ENCODE results near the gene TMEM128. TPM values are rescaled to one million over a fixed set of nuclear protein-coding genes. Genes with fewer than 3 reads are reported as not detected.

The TMEM128 gene
- total and polyA plus RNA-seq, 2 donors (not counting 1 experiment from before 2014, with no cell fraction given): 26.4 to 52.1 TPM

GRCh38 chr4:4270529-4270928 is 22.5 kb upstream of the TMEM128 start:
- no peak overlapping the region for H3K9ac ChIP-seq (ENCODE audit: insufficient read depth, low read length)

DNA sequence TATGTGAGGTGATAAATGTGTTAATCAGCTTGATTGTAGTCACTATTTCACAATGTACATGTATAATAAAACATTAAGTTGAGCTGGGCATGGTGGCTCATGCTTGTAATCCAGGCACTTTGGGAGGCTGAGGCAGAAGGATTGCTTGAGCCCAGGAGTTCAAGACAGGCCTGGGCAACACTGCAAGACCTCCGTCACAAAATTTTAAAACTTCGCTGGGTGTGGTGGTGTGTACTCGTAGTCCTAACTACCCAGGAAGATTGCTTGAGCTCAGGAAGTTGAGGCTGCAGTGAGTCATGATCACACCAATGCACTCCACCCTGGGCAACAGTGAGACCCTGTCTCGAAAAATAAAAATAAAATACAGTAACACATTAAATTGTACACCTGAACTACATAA is 21.8 kb upstream of the TMEM128 start:
- Histone ChIP-seq H3K9me3 (ENCODE audit: control insufficient read depth, insufficient read depth, low read depth, low read length) (no peaks in the 10 kb centered on the region), H3K4me2 (ENCODE audit: extremely low read depth, insufficient read depth, low read length) (no peak overlapping the region), H3K27ac (ENCODE audit: insufficient read depth, low read length) (no peak overlapping the region), H3K36me3 (ENCODE audit: control insufficient read depth, insufficient read depth, low read length) (peaks cover 3% of the 10 kb centered on the region), H4K20me1 (ENCODE audit: control insufficient read depth, extremely low read depth, insufficient read depth, low read length) (no peaks in the 10 kb centered on the region), H3K79me2 (ENCODE audit: control insufficient read depth, insufficient read depth, low read length) (no peaks in the 10 kb centered on the region), H3K4me3 (replicated peaks in 1 of 4; ENCODE audit: control extremely low read depth in 1 of 4, insufficient read depth in 1 of 4, low read depth in 3 of 4, low read length in 4 of 4) (no peak overlapping the region), H3K9ac (ENCODE audit: insufficient read depth, low read length) (no peak overlapping the region), H3K27me3 (ENCODE audit: control insufficient read depth, insufficient read depth, low read length) (no peaks in the 10 kb centered on the region), H2AFZ (ENCODE audit: low read length) (no peak overlapping the region), H3K4me1 (ENCODE audit: control insufficient read depth, extremely low read depth, insufficient read depth, low read length) (no peaks in the 10 kb centered on the region)
- no peak for TF ChIP-seq EZH2 (IDR thresholded peaks at IDR 0.05; ENCODE audit: low read length, missing control alignments)
- TF ChIP-seq, protein P1, sequence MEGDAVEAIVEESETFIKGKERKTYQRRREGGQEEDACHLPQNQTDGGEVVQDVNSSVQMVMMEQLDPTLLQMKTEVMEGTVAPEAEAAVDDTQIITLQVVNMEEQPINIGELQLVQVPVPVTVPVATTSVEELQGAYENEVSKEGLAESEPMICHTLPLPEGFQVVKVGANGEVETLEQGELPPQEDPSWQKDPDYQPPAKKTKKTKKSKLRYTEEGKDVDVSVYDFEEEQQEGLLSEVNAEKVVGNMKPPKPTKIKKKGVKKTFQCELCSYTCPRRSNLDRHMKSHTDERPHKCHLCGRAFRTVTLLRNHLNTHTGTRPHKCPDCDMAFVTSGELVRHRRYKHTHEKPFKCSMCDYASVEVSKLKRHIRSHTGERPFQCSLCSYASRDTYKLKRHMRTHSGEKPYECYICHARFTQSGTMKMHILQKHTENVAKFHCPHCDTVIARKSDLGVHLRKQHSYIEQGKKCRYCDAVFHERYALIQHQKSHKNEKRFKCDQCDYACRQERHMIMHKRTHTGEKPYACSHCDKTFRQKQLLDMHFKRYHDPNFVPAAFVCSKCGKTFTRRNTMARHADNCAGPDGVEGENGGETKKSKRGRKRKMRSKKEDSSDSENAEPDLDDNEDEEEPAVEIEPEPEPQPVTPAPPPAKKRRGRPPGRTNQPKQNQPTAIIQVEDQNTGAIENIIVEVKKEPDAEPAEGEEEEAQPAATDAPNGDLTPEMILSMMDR (conservative IDR thresholded peaks at IDR 0.05 in 1 of 2, IDR thresholded peaks at IDR 0.05 in 1 of 2; ENCODE audit: low read depth in 1 of 2, low read length in 2 of 2): no peak
- peak; percentile 17 to 43 for DNase-seq (ENCODE audit: low read depth in 2 of 2)

More at GRCh38 chr4:4270529-4270928, 22.5 kb upstream of the TMEM128 start:
- Histone ChIP-seq H3K9me3 (ENCODE audit: control insufficient read depth, insufficient read depth, low read depth, low read length) (no peaks in the 10 kb centered on the region), H3K4me1 (ENCODE audit: control insufficient read depth, extremely low read depth, insufficient read depth, low read length) (no peaks in the 10 kb centered on the region), H3K36me3 (ENCODE audit: control insufficient read depth, insufficient read depth, low read length) (peaks cover 3% of the 10 kb centered on the region), H4K20me1 (ENCODE audit: control insufficient read depth, extremely low read depth, insufficient read depth, low read length) (no peaks in the 10 kb centered on the region), H2AFZ (ENCODE audit: low read length) (no peak overlapping the region), H3K79me2 (ENCODE audit: control insufficient read depth, insufficient read depth, low read length) (no peaks in the 10 kb centered on the region), H3K27me3 (ENCODE audit: control insufficient read depth, insufficient read depth, low read length) (no peaks in the 10 kb centered on the region), H3K27ac (ENCODE audit: insufficient read depth, low read length) (no peak overlapping the region), H3K4me3 (replicated peaks in 1 of 4; ENCODE audit: control extremely low read depth in 1 of 4, insufficient read depth in 1 of 4, low read depth in 3 of 4, low read length in 4 of 4) (no peak overlapping the region), H3K4me2 (ENCODE audit: extremely low read depth, insufficient read depth, low read length) (no peak overlapping the region)
- DNase-seq (ENCODE audit: low read depth in 2 of 2): peak in 1 of 2 donors; percentile 42
- no peak for TF ChIP-seq EZH2 (IDR thresholded peaks at IDR 0.05; ENCODE audit: low read length, missing control alignments)
- TF ChIP-seq, protein P1 (conservative IDR thresholded peaks at IDR 0.05 in 1 of 2, IDR thresholded peaks at IDR 0.05 in 1 of 2; ENCODE audit: low read depth in 1 of 2, low read length in 2 of 2): no peak

DNA sequence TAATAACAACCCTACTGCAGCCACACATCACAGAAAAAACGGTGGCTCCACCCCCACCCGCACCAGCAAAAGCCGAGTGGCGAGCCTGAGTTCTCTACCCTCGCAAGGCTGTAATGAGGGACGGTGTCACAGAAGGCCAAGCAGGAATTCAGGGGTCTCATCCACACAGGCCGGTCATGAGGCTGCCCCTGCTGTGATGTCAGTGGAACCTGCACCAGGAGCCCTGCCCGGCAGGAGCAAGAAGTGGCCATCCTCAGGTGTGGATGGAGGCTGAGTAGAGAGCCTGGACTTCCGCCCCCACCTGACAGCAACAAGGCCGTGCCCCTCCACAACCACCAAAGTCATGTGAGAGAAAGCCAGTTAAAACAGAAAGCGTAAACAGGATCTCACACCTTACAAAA is 21.3 kb upstream of the TMEM128 start:
- no peaks in the 10 kb centered on the region for H3K9me3 ChIP-seq (ENCODE audit: control insufficient read depth, insufficient read depth, low read depth, low read length)
- H3K4me2 ChIP-seq (ENCODE audit: extremely low read depth, insufficient read depth, low read length): no peak overlapping the region
- H3K9ac ChIP-seq (ENCODE audit: insufficient read depth, low read length): no peak overlapping the region
- no peaks in the 10 kb centered on the region for H3K27me3 ChIP-seq (ENCODE audit: control insufficient read depth, insufficient read depth, low read length)
- H3K4me3 ChIP-seq (replicated peaks in 1 of 4; ENCODE audit: control extremely low read depth in 1 of 4, insufficient read depth in 1 of 4, low read depth in 3 of 4, low read length in 4 of 4): no peak overlapping the region
- peaks cover 3% of the 10 kb centered on the region for H3K36me3 ChIP-seq (ENCODE audit: control insufficient read depth, insufficient read depth, low read length)
- H4K20me1 ChIP-seq (ENCODE audit: control insufficient read depth, extremely low read depth, insufficient read depth, low read length): no peaks in the 10 kb centered on the region
- no peak for DNase-seq (ENCODE audit: low read depth in 2 of 2)
- no peak overlapping the region for H3K27ac ChIP-seq (ENCODE audit: insufficient read depth, low read length)
- no peaks in the 10 kb centered on the region for H3K4me1 ChIP-seq (ENCODE audit: control insufficient read depth, extremely low read depth, insufficient read depth, low read length)
- no peaks in the 10 kb centered on the region for H3K79me2 ChIP-seq (ENCODE audit: control insufficient read depth, insufficient read depth, low read length)
- no peak overlapping the region for H2AFZ ChIP-seq (ENCODE audit: low read length)
- TF ChIP-seq, protein P1 (conservative IDR thresholded peaks at IDR 0.05 in 1 of 2, IDR thresholded peaks at IDR 0.05 in 1 of 2; ENCODE audit: low read depth in 1 of 2, low read length in 2 of 2): no peak
- TF ChIP-seq EZH2 (IDR thresholded peaks at IDR 0.05; ENCODE audit: low read length, missing control alignments): no peak

Data from fibroblast of lung (primary cell).